Activated CD8-positive, alpha-beta memory T cell treated with anti-CD3 and anti-CD28 coated beads, Interleukin-2, amount 50 U/mL, for 24 hours (primary cell): ENCODE measurements around the gene MISP3.

Experiments
- DNase-seq: peaks from one replicate; pipeline ENCODE4 v3.0.0-alpha.2; 2020; ENCODE audit errors: extremely low read depth

Gene MISP3

GRCh38 chr19:14122924-14123323 lies 50.3 kb downstream of the MISP3 start:
- DNase-seq: no peak
